K562 (cell line): ENCODE data around the gene TSPAN16. TPM values are rescaled to one million over a fixed set of nuclear protein-coding genes. Genes with fewer than 3 reads are reported as not detected.

ENCODE experiments used
- ADNP ChIP-seq: fragments of 200-800 bp; sonication (Bioruptor generic); IDR thresholded peaks from 2 replicates; pipeline ENCODE4 v1.6.1; 2016; ENCODE audit warnings: missing genetic modification characterization, missing compliant biosample characterization
- BRF1 ChIP-seq: IDR thresholded peaks from 3 replicates; pipeline ENCODE4 v1.6.1; 2011; ENCODE audit warnings: borderline replicate concordance, mild to moderate bottlenecking; ENCODE audit not compliant: insufficient read length; ENCODE audit errors: extremely low read depth
- CXXC5 ChIP-seq: fragments of 250-450 bp; sonication (Bioruptor Pico); IDR thresholded peaks from 2 replicates; pipeline ENCODE4 v1.8.0; 2022; ENCODE audit warnings: inconsistent platforms, mild to moderate bottlenecking, moderate library complexity
- DMBX1 ChIP-seq: fragments of 250-450 bp; sonication (Bioruptor Pico); IDR thresholded peaks from 2 replicates; pipeline ENCODE4 v1.8.0; 2022; ENCODE audit warnings: inconsistent platforms, mild to moderate bottlenecking, moderate library complexity, borderline replicate concordance
- E2F5 ChIP-seq: sonication (generic); formaldehyde crosslinking; IDR thresholded peaks from 2 replicates; pipeline ENCODE4 v1.8.0; 2022; ENCODE audit warnings: mild to moderate bottlenecking, missing genetic modification reagents
- ETV1 ChIP-seq: fragments of 450-650 bp; conservative IDR thresholded peaks from 2 replicates; pipeline ENCODE4 v1.6.1; 2016; ENCODE audit warnings: missing genetic modification characterization, control low read depth, low read depth, missing compliant biosample characterization
- EZH2 ChIP-seq: IDR thresholded peaks from 2 replicates; pipeline ENCODE4 v1.6.1; 2012; ENCODE audit warnings: low read depth, mild to moderate bottlenecking, inconsistent platforms, low read length, borderline replicate concordance
- GABPB1 ChIP-seq: sonication (generic); formaldehyde crosslinking; IDR thresholded peaks from 2 replicates; pipeline ENCODE4 v1.8.0; 2022; ENCODE audit warnings: mild to moderate bottlenecking, missing genetic modification reagents
- GTF2A2 ChIP-seq: IDR thresholded peaks from 2 replicates; pipeline ENCODE4 v1.6.1; 2016; ENCODE audit warnings: mild to moderate bottlenecking, missing genetic modification characterization, missing compliant biosample characterization
- KDM4B ChIP-seq, 2 experiments: fragments of 450-650 bp in 1 of 2; sonication (generic) in 1 of 2; IDR thresholded peaks; 2 replicates each; pipeline ENCODE4 v1.6.1; 2016 to 2017; ENCODE audit warnings: borderline replicate concordance in 2 of 2, antibody characterized with exemption in 1 of 2, low read depth in 1 of 2, mild to moderate bottlenecking in 1 of 2
- KLF6 ChIP-seq: fragments of 250-450 bp; sonication (Bioruptor Pico); IDR thresholded peaks from 2 replicates; pipeline ENCODE4 v1.4.0; 2020; ENCODE audit warnings: mild to moderate bottlenecking, moderate library complexity, borderline replicate concordance
- MAFF ChIP-seq: IDR thresholded peaks from 2 replicates; pipeline ENCODE4 v1.6.1; 2012; ENCODE audit warnings: low read length, improper control_type of control experiment
- NFIC ChIP-seq: fragments of 450-650 bp; IDR thresholded peaks from 2 replicates; pipeline ENCODE4 v1.6.1; 2017; ENCODE audit warnings: mild to moderate bottlenecking, inconsistent platforms
- NKRF ChIP-seq: fragments of 450-650 bp; IDR thresholded peaks from 2 replicates; pipeline ENCODE4 v1.6.1; 2016; ENCODE audit warnings: borderline replicate concordance
- NUFIP1 ChIP-seq: fragments of 450-650 bp; IDR thresholded peaks from 2 replicates; pipeline ENCODE4 v1.6.1; 2018; ENCODE audit not compliant: partially characterized antibody
- PURB ChIP-seq: sonication (generic); formaldehyde crosslinking; IDR thresholded peaks from 2 replicates; pipeline ENCODE4 v1.9.0; 2021; ENCODE audit warnings: low read depth, mild to moderate bottlenecking, missing genetic modification reagents
- RNF2 ChIP-seq: sonication (generic); IDR thresholded peaks from 2 replicates; pipeline ENCODE4 v1.6.1; 2016
- RNF219 ChIP-seq: fragments of 250-450 bp; sonication (Bioruptor Pico); IDR thresholded peaks from 2 replicates; pipeline ENCODE4 v1.5.0; 2022; ENCODE audit warnings: mild to moderate bottlenecking
- SIN3A ChIP-seq, 2 experiments: fragments of 150-350 bp in 1 of 2; IDR thresholded peaks; 2 replicates each; pipeline ENCODE4 v1.6.1; 2011 to 2016; ENCODE audit warnings: borderline replicate concordance in 2 of 2, low read depth in 2 of 2, low read length in 2 of 2, mild to moderate bottlenecking in 2 of 2, moderate library complexity in 2 of 2; ENCODE audit not compliant: control insufficient read depth in 1 of 2
- SMAD1 ChIP-seq: fragments of 150-350 bp; IDR thresholded peaks from 2 replicates; pipeline ENCODE4 v1.6.1; 2014; ENCODE audit warnings: low read length, low read depth; ENCODE audit not compliant: partially characterized antibody
- TFAM ChIP-seq: fragments of 250-450 bp; sonication (Bioruptor Pico); conservative IDR thresholded peaks from 2 replicates; pipeline ENCODE4 v1.5.0; 2021; ENCODE audit warnings: mild to moderate bottlenecking, moderate library complexity
- U2AF2 ChIP-seq: fragments of 200-400 bp; formaldehyde crosslinking; optimal IDR thresholded peaks from 2 replicates; pipeline ENCODE3; 2017; ENCODE audit warnings: low read depth, mild to moderate bottlenecking, low read length
- ZNF140 ChIP-seq: fragments of 250-450 bp; sonication (Bioruptor Pico); IDR thresholded peaks from 2 replicates; pipeline ENCODE4 v1.8.0; 2021; ENCODE audit warnings: moderate library complexity, mild to moderate bottlenecking, inconsistent platforms
- ZNF511 ChIP-seq: sonication (generic); formaldehyde crosslinking; IDR thresholded peaks from 2 replicates; pipeline ENCODE4 v1.8.0; 2022; ENCODE audit warnings: mild to moderate bottlenecking, missing genetic modification reagents
- ZNF79 ChIP-seq: fragments of 250-450 bp; sonication (Bioruptor Pico); IDR thresholded peaks from 2 replicates; pipeline ENCODE4 v1.4.0; 2020; ENCODE audit warnings: low read depth, mild to moderate bottlenecking, moderate library complexity
- polyA plus RNA-seq, 8 experiments: library from polyadenylated mRNA; depleted of rRNA in 4 of 8; stranded (reverse) in 5 of 8; unstranded in 3 of 8; fragments of >200 nt; fragmentation: Nextera tagmentation in 2 of 8; fragmentation: Illumina TruSeq in 1 of 8; extraction: Ambion mirVana in 2 of 8; extraction: Trizol in 1 of 8; gene quantifications; 2 replicates each; pipeline versions ENCODE4 v1.2.1 to v1.2.3, GENCODE V29; 2011 to 2014; ENCODE audit warnings: inconsistent platforms in 1 of 8, missing spikeins in 1 of 8
- total RNA-seq, 7 experiments: library from RNA; depleted of rRNA in 6 of 7; stranded (reverse); fragments of >200 nt in 6 of 7; fragmentation: Illumina TruSeq in 2 of 7; extraction: Trizol in 2 of 7; gene quantifications; 2 replicates each; pipeline versions ENCODE4 v1.2.1 to v1.2.3, GENCODE V29; 2011 to 2021; ENCODE audit warnings: low replicate concordance in 1 of 7

The TSPAN16 gene
- total and polyA plus RNA-seq, 9 of the 15 experiments (the other 6 are each of a cell fraction or from before 2014, with no cell fraction given) = not detected

GRCh38 chr19:11268783-11269267 lies 27.1 kb upstream of the TSPAN16 start (continued):
- TF ChIP-seq ZNF511 (CRISPR knock-in tag) (no peak), GTF2A2 (no peak), MAFF (no peak), ADNP (peak; percentile 93), EZH2 (no peak), BRF1 (no peak), NKRF (no peak), ZNF79 (no peak), PURB (CRISPR knock-in tag) (no peak), RNF219 (CRISPR knock-in tag) (no peak), KDM4B (IDR thresholded peaks at IDR 0.05; ENCODE audit: borderline replicate concordance in 2 of 2, low read depth in 1 of 2) (no peak), U2AF2 (no peak), KLF6 (CRISPR knock-in tag) (no peak), NUFIP1 (no peak), TFAM (CRISPR knock-in tag) (no peak), CXXC5 (CRISPR knock-in tag) (no peak), E2F5 (CRISPR knock-in tag) (no peak), SMAD1 (no peak), GABPB1 (peak; percentile 72), ETV1 (tag) (peak; percentile 61), NFIC (peak; percentile 98), RNF2 (no peak), ZNF140 (no peak), SIN3A (IDR thresholded peaks at IDR 0.05; ENCODE audit: borderline replicate concordance in 2 of 2, control insufficient read depth in 1 of 2, low read depth in 2 of 2, low read length in 2 of 2) (no peak), DMBX1 (CRISPR knock-in tag) (no peak)
